Measurements from ENCODE around the gene EPHB3.

DNA sequence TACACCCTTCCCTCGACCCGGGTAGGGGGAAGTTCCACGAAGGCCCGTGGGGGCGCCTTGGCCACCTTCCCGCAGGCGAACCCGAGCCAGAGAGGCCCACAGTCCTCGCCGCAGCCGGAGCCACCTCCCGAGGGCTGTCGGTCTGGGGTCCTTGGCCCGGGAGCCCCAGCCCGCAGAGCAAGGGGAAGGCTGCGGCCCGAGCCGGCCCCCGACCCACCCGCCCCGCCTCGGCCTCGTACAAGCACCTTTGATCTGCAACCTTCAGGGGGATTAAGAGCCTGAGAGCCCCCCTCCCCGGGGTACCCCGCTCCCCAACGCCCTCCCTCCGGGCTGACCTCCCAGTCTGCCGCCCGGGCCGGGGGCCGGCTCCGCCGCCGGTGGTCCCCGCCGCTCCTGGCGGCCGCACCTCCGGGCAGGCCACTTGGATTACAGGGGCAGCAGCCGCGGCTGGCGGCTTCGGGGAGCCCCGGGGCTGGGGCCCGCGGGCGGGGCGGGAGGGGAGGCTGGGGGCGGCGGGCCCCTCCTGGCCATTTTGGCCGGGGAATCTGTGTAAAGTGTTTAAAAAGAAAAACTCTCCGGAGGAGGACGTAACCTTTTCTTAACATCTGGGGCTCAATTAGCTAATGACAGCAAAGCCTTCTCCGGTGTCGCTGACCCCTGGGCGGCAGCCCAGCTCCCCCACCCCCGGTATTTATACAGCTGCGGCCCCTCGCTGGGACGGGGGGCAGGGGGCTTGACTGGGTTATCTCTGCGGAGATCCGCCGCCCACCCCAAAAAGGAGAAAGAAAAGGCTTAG is 40.2 kb downstream of the EPHB3 start:
- TF ChIP-seq CTCF (IDR thresholded peaks at IDR 0.05 in 4 of 5, conservative IDR thresholded peaks at IDR 0.05 in 1 of 5) (no peak), POLR2A (IDR thresholded peaks at IDR 0.05) (no peak)

All from gastrocnemius medialis (tissue), 4 donors.